Tongue (tissue), 2 donors: Measurements from ENCODE around the gene MAML3. TPM values are rescaled to one million over a fixed set of nuclear protein-coding genes. Genes with fewer than 3 reads are reported as not detected.
A peak's percentile ranks its signal among the peaks of the same experiment; 100 is the strongest.

ENCODE experiments used
- DNase-seq: peaks from one replicate; pipeline ENCODE4 v3.0.0-alpha.2; 2015
- total RNA-seq: library from RNA; depleted of rRNA; stranded (reverse); fragments of >200 nt; gene quantifications from one replicate; pipeline ENCODE4 v1.2.3, GENCODE V29; 2014

Gene MAML3
- total RNA-seq, 1 donor from 2014 or later, result 7.0 TPM

GRCh38 chr4:139899346-139899745 lies 254.6 kb downstream of the MAML3 start:
- DNase-seq, result no peak

- no peak for DNase-seq
Observed at GRCh38 chr4:139898293-139898692, 255.7 kb downstream of the MAML3 start.

- no peak for DNase-seq
Observed at GRCh38 chr4:139896091-139896604, 257.8 kb downstream of the MAML3 start.

- no peak for DNase-seq
Observed at GRCh38 chr4:139893801-139894200, 260.2 kb downstream of the MAML3 start.

GRCh38 chr4:139892973-139893736 lies 260.8 kb downstream of the MAML3 start:
- no peak for DNase-seq

- DNase-seq, result no peak
Observed at GRCh38 chr4:139890816-139891215, 263.2 kb downstream of the MAML3 start.

GRCh38 chr4:139889901-139890300 lies 264.1 kb downstream of the MAML3 start:
- no peak for DNase-seq

- DNase-seq, result no peak
Observed at GRCh38 chr4:139889264-139889663, 264.7 kb downstream of the MAML3 start.

- peak; percentile 69 for DNase-seq
Observed at GRCh38 chr4:139887962-139888735, 265.8 kb downstream of the MAML3 start.

- DNase-seq, result no peak
Observed at GRCh38 chr4:139887376-139887802, 266.6 kb downstream of the MAML3 start.

GRCh38 chr4:139886798-139887197 lies 267.2 kb downstream of the MAML3 start:
- DNase-seq, result no peak

GRCh38 chr4:139884438-139884837 lies 269.5 kb downstream of the MAML3 start:
- no peak for DNase-seq

- DNase-seq, result no peak
Observed at GRCh38 chr4:139880841-139881240, 273.1 kb downstream of the MAML3 start.

- no peak for DNase-seq
Observed at GRCh38 chr4:139878050-139878449, 275.9 kb downstream of the MAML3 start.

- no peak for DNase-seq
Observed at GRCh38 chr4:139876337-139876941, 277.5 kb downstream of the MAML3 start.

- peak; percentile 73 for DNase-seq
Observed at GRCh38 chr4:139875411-139875825, 278.6 kb downstream of the MAML3 start.

GRCh38 chr4:139873111-139873860 lies 280.7 kb downstream of the MAML3 start:
- DNase-seq, result no peak

- DNase-seq, result no peak
Observed at GRCh38 chr4:139872274-139872673, 281.7 kb downstream of the MAML3 start.

GRCh38 chr4:139869810-139870209 lies 284.2 kb downstream of the MAML3 start:
- DNase-seq, result no peak

GRCh38 chr4:139866276-139866962 lies 287.6 kb downstream of the MAML3 start:
- peak; percentile 46 for DNase-seq

- no peak for DNase-seq
Observed at GRCh38 chr4:139865537-139865936, 288.4 kb downstream of the MAML3 start.
